NCI-H146 (cell line): ENCODE results near the gene WIZ.

ENCODE experiments used
- DNase-seq: peaks from one replicate; lab custom pipeline; 2025; lab: John Stamatoyannopoulos, UW

WIZ gene

GRCh38 chr19:15443838-15444237 is 5.9 kb downstream of the WIZ start:
- no peak for DNase-seq

GRCh38 chr19:15443325-15443724 is 6.4 kb downstream of the WIZ start:
- DNase-seq: no peak

- DNase-seq: no peak
Observed at GRCh38 chr19:15442142-15442920, 7.4 kb downstream of the WIZ start.

GRCh38 chr19:15441317-15441716 is 8.4 kb downstream of the WIZ start:
- no peak for DNase-seq

GRCh38 chr19:15439821-15440641 is 9.7 kb downstream of the WIZ start:
- no peak for DNase-seq

GRCh38 chr19:15439078-15439799 is 10.5 kb downstream of the WIZ start:
- DNase-seq: no peak

GRCh38 chr19:15438577-15438976 is 11.2 kb downstream of the WIZ start:
- no peak for DNase-seq

- no peak for DNase-seq
Observed at GRCh38 chr19:15438124-15438496, 11.6 kb downstream of the WIZ start.

- DNase-seq: no peak
Observed at GRCh38 chr19:15437355-15438123, 12.2 kb downstream of the WIZ start.

- DNase-seq: no peak
Observed at GRCh38 chr19:15436826-15437110, 13.0 kb downstream of the WIZ start.

GRCh38 chr19:15436012-15436825 is 13.5 kb downstream of the WIZ start:
- no peak for DNase-seq

- DNase-seq: no peak
Observed at GRCh38 chr19:15433519-15434069, 16.2 kb downstream of the WIZ start.

- peak; percentile 93 for DNase-seq
Observed at GRCh38 chr19:15432629-15433518, 16.9 kb downstream of the WIZ start.

GRCh38 chr19:15432018-15432494 is 17.7 kb downstream of the WIZ start:
- DNase-seq: peak; percentile 21

- no peak for DNase-seq
Observed at GRCh38 chr19:15431396-15432017, 18.2 kb downstream of the WIZ start.

GRCh38 chr19:15430526-15431120 is 19.1 kb downstream of the WIZ start:
- no peak for DNase-seq

GRCh38 chr19:15429825-15430467 is 19.8 kb downstream of the WIZ start:
- DNase-seq: no peak
